ENCODE results near the gene PANK3. TPM values are rescaled to one million over a fixed set of nuclear protein-coding genes. Genes with fewer than 3 reads are reported as not detected.
A peak's percentile ranks its signal among the peaks of the same experiment; 100 is the strongest.

Gene PANK3
- total RNA-seq, 2 experiments from 2014 or later = 54.0 to 55.7 TPM

- Mint-ChIP-seq H3K27me3 (peaks cover 35% of the 10 kb centered on the region), H3K27ac (no peak overlapping the region), H3K4me3 (no peak overlapping the region), H3K4me1 (ENCODE audit: low read depth) (peaks cover 10% of the 10 kb centered on the region), H3K36me3 (peaks cover 11% of the 10 kb centered on the region), H3K9me3 (no peaks in the 10 kb centered on the region)
- ChIA-PET CTCF (no interaction called here), POLR2A (no interaction called here)
- no peak for DNase-seq
- intact Hi-C loops (cut with micrococcal nuclease) = no loop called here
Observed at GRCh38 chr5:168531191-168531590, 48.0 kb downstream of the PANK3 start.

GRCh38 chr5:168530621-168531150 is 48.5 kb downstream of the PANK3 start:
- intact Hi-C loops (cut with micrococcal nuclease) = no loop called here
- no peak overlapping the region for H3K4me3 Mint-ChIP-seq
- H3K4me1 Mint-ChIP-seq (ENCODE audit: low read depth) = peaks cover 10% of the 10 kb centered on the region
- H3K27me3 Mint-ChIP-seq = peaks cover 35% of the 10 kb centered on the region
- H3K27ac Mint-ChIP-seq = no peak overlapping the region
- ChIA-PET POLR2A (no interaction called here), CTCF (no interaction called here)
- no peaks in the 10 kb centered on the region for H3K9me3 Mint-ChIP-seq
- H3K36me3 Mint-ChIP-seq = peaks cover 15% of the 10 kb centered on the region
- DNase-seq = no peak

GRCh38 chr5:168529374-168530234 is 49.6 kb downstream of the PANK3 start:
- Mint-ChIP-seq H3K9me3 (no peaks in the 10 kb centered on the region), H3K36me3 (peaks cover 15% of the 10 kb centered on the region), H3K27ac (no peak overlapping the region), H3K4me1 (ENCODE audit: low read depth) (peaks cover 10% of the 10 kb centered on the region), H3K27me3 (peaks cover 35% of the 10 kb centered on the region), H3K4me3 (peak overlapping the region; percentile 55)
- POLR2A ChIA-PET = no interaction called here
- intact Hi-C loops (cut with micrococcal nuclease) = no loop called here
- CTCF ChIA-PET = no interaction called here
- no peak for DNase-seq

GRCh38 chr5:168528521-168529373 is 50.4 kb downstream of the PANK3 start, which contains the start of gene FBLL1:
Gene FBLL1 (plus strand): TSS chr5:168529305. CDS start chr5:168529505, 200 bp downstream.
- Mint-ChIP-seq H3K27ac (no peak within 1 kb of the TSS), H3K4me3 (peak within 1 kb of the TSS; percentile 61), H3K27me3 (peaks cover 35% of the 10 kb centered on the region), H3K4me1 (ENCODE audit: low read depth) (peaks cover 10% of the 10 kb centered on the region), H3K36me3 (peaks cover 15% of the 10 kb centered on the region), H3K9me3 (no peaks in the 10 kb centered on the region)
- ChIA-PET POLR2A (no interaction called here), CTCF (no interaction called here)
- intact Hi-C loops (cut with micrococcal nuclease) = no loop called here
- peak; percentile 40 for DNase-seq

- Mint-ChIP-seq H3K36me3 (peaks cover 15% of the 10 kb centered on the region), H3K4me3 (no peak overlapping the region), H3K27me3 (peaks cover 33% of the 10 kb centered on the region), H3K4me1 (ENCODE audit: low read depth) (peaks cover 10% of the 10 kb centered on the region), H3K9me3 (no peaks in the 10 kb centered on the region), H3K27ac (no peak overlapping the region)
- ChIA-PET POLR2A (no interaction called here), CTCF (no interaction called here)
- DNase-seq = no peak
- intact Hi-C loops (cut with micrococcal nuclease) = no loop called here
Observed at GRCh38 chr5:168527756-168528295, 51.3 kb downstream of the PANK3 start.

- peaks cover 10% of the 10 kb centered on the region for H3K4me1 Mint-ChIP-seq (ENCODE audit: low read depth)
- POLR2A ChIA-PET = no interaction called here
- no peak overlapping the region for H3K4me3 Mint-ChIP-seq
- H3K9me3 Mint-ChIP-seq = no peaks in the 10 kb centered on the region
- no peak for DNase-seq
- CTCF ChIA-PET = interaction anchor here (0.7 kb wide), 1 partner anchor 9 kb away, joined by 3 read pairs; no protein-coding TSS in a partner anchor
- H3K27me3 Mint-ChIP-seq = peaks cover 21% of the 10 kb centered on the region
- no peak overlapping the region for H3K27ac Mint-ChIP-seq
- peaks cover 21% of the 10 kb centered on the region for H3K36me3 Mint-ChIP-seq
- intact Hi-C loops (cut with micrococcal nuclease) = no loop called here
Observed at GRCh38 chr5:168525856-168526255, 53.3 kb downstream of the PANK3 start.

- no peaks in the 10 kb centered on the region for H3K27me3 Mint-ChIP-seq
- intact Hi-C loops (cut with micrococcal nuclease) = no loop called here
- no peaks in the 10 kb centered on the region for H3K4me1 Mint-ChIP-seq (ENCODE audit: low read depth)
- H3K27ac Mint-ChIP-seq = no peak overlapping the region
- H3K36me3 Mint-ChIP-seq = peaks cover 82% of the 10 kb centered on the region
- ChIA-PET CTCF (no interaction called here), POLR2A (no interaction called here)
- DNase-seq = no peak
- H3K9me3 Mint-ChIP-seq = peaks cover 12% of the 10 kb centered on the region
- no peak overlapping the region for H3K4me3 Mint-ChIP-seq
Observed at GRCh38 chr5:168513861-168514428, 65.2 kb downstream of the PANK3 start.

- CTCF ChIA-PET = no interaction called here
- no peak overlapping the region for H3K27ac Mint-ChIP-seq
- intact Hi-C loops (cut with micrococcal nuclease) = no loop called here
- H3K9me3 Mint-ChIP-seq = no peaks in the 10 kb centered on the region
- H3K4me3 Mint-ChIP-seq = no peak overlapping the region
- no peaks in the 10 kb centered on the region for H3K4me1 Mint-ChIP-seq (ENCODE audit: low read depth)
- H3K27me3 Mint-ChIP-seq = no peaks in the 10 kb centered on the region
- no peak for DNase-seq
- H3K36me3 Mint-ChIP-seq = peaks cover 39% of the 10 kb centered on the region
- POLR2A ChIA-PET = no interaction called here
Observed at GRCh38 chr5:168502563-168503237, 76.5 kb downstream of the PANK3 start.

Small RNAs within 50 kb of the gene (microRNA-seq; reads per million reads assigned to microRNA genes)
- gene MIR103A1 (ENCODE audit: borderline microRNAs expressed, borderline number of aligned reads, borderline replicate concordance) (not detected), gene MIR103B1 (ENCODE audit: borderline microRNAs expressed, borderline number of aligned reads, borderline replicate concordance) (not detected)

Other genes with a start within 250 kb of the PANK3 start
- gene RARS1, start 92.9 kb downstream of the PANK3 start, total RNA-seq = 100 to 1,000 TPM in 1 of 2 experiments, 10 to 100 TPM in 1; 98.6 to 101 TPM
- gene FBLL1, start 50.1 kb downstream of the PANK3 start, total RNA-seq = under 1 TPM; 0.15 to 0.29 TPM

Measured in activated CD4-positive, alpha-beta memory T cell treated with anti-CD3 and anti-CD28 coated beads for 36 hours (primary cell).